ENCODE data around the gene PPFIA1.

Gene PPFIA1

DNA sequence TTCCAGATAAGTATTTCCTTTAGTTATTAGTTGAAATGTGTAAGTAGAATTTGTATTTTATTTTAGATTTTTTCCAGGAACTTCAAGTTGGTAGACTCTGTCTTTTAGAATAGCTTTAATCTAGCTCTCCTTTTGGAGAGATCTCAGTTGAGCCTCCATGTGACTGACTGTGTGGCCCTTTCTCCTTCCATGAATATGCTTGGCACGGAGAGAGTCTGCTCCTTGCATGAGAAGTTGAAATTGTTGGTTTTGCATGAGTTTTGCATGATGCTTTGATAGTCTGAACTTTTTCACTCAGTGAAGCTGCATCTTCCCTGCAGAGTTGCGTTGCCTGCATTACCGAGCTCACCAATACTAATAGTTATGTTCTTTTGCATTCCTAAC is 95.0 kb downstream of the PPFIA1 start:
- Histone ChIP-seq H3K4me3 (ENCODE audit: low read depth in 1 of 2, low read length in 2 of 2) (no peak overlapping the region), H3K27me3 (ENCODE audit: control insufficient read depth in 1 of 2, insufficient read depth in 2 of 2, low read length in 2 of 2) (no peaks in the 10 kb centered on the region), H3K9me3 (ENCODE audit: low read length) (no peaks in the 10 kb centered on the region), H3K9ac (ENCODE audit: low read length) (no peak overlapping the region), H3K27ac (ENCODE audit: low read depth, low read length) (no peak overlapping the region), H3K4me1 (ENCODE audit: insufficient read depth, low read length) (no peaks in the 10 kb centered on the region), H3K36me3 (ENCODE audit: insufficient read depth, low read length) (peaks cover 36% of the 10 kb centered on the region)

DNA sequence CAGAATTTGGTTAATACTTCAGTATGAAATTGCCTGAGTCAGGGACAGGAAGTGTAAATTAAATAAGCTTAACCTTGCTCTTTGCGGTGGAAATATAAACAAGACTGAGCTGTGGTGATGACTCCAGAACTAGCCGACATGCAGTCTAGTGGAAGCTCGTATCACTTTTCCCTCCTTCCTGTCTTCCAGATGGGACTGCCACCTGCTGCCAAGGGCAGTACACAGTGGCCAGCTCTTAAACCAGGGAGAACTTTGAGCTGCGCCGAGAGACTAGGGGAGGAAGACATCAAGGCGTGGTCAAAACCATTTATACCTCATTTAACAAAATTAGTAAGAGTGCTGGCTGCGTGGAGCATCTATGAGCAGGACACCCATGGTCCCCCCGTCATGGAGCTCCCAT is 96.6 kb downstream of the PPFIA1 start:
- H3K4me3 ChIP-seq (ENCODE audit: low read depth in 1 of 2, low read length in 2 of 2): no peak overlapping the region
- peaks cover 27% of the 10 kb centered on the region for H3K36me3 ChIP-seq (ENCODE audit: insufficient read depth, low read length)
- H3K9me3 ChIP-seq (ENCODE audit: low read length): no peaks in the 10 kb centered on the region
- no peak overlapping the region for H3K9ac ChIP-seq (ENCODE audit: low read length)
- no peaks in the 10 kb centered on the region for H3K4me1 ChIP-seq (ENCODE audit: insufficient read depth, low read length)
- no peak overlapping the region for H3K27ac ChIP-seq (ENCODE audit: low read depth, low read length)
- H3K27me3 ChIP-seq (ENCODE audit: control insufficient read depth in 1 of 2, insufficient read depth in 2 of 2, low read length in 2 of 2): no peaks in the 10 kb centered on the region

DNA sequence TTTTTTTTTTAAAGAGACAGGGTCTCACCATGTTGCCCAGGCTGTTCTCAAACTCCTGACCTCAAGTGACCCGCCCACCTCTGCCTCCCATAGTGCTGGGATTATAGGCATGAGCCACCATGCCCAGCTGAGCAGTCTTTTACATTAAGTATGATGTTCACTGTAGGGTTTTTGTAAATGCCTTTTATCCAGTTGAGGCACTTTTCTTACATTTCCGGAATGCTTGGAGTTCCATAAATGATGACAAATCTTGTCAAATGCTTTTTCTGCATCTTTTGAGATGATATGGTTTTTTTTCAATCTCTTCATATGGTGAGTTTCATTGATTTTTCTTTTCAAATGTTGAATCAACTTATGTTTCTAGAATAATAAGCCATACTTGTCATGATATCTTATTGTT is 98.5 kb downstream of the PPFIA1 start:
- Histone ChIP-seq H3K9ac (ENCODE audit: low read length) (no peak overlapping the region), H3K36me3 (ENCODE audit: insufficient read depth, low read length) (peaks cover 39% of the 10 kb centered on the region)

DNA sequence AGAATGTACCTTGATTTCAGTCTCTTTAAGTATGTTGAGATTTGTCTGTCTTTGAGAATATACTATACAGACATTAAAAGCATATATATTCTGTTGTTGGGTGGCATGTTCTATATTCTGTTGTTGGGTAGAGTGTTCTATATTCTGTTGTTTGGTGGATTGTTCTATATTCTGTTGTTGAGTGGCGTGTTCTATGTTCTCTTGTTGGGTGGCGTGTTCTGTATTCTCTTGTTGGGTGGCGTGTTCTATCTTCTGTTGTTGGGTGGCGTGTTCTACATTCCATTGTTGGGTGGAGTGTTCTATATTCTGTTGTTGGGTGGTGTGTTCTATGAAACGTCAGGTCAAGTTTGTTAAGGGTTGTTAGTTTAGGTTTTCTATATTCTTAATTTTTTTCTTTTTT is 100.8 kb downstream of the PPFIA1 start:
- Histone ChIP-seq H3K27ac (ENCODE audit: low read depth, low read length) (no peak overlapping the region), H3K4me3 (ENCODE audit: low read depth in 1 of 2, low read length in 2 of 2) (no peak overlapping the region), H3K4me1 (ENCODE audit: insufficient read depth, low read length) (no peaks in the 10 kb centered on the region), H3K27me3 (ENCODE audit: control insufficient read depth in 1 of 2, insufficient read depth in 2 of 2, low read length in 2 of 2) (no peaks in the 10 kb centered on the region), H3K9ac (ENCODE audit: low read length) (no peak overlapping the region), H3K36me3 (ENCODE audit: insufficient read depth, low read length) (peaks cover 36% of the 10 kb centered on the region), H3K9me3 (ENCODE audit: low read length) (no peaks in the 10 kb centered on the region)

More for the DNA sequence above, 98.5 kb downstream of the PPFIA1 start:
- Histone ChIP-seq H3K4me1 (ENCODE audit: insufficient read depth, low read length) (no peaks in the 10 kb centered on the region), H3K9me3 (ENCODE audit: low read length) (no peaks in the 10 kb centered on the region), H3K27ac (ENCODE audit: low read depth, low read length) (no peak overlapping the region), H3K4me3 (ENCODE audit: low read depth in 1 of 2, low read length in 2 of 2) (no peak overlapping the region), H3K27me3 (ENCODE audit: control insufficient read depth in 1 of 2, insufficient read depth in 2 of 2, low read length in 2 of 2) (no peaks in the 10 kb centered on the region)

DNA sequence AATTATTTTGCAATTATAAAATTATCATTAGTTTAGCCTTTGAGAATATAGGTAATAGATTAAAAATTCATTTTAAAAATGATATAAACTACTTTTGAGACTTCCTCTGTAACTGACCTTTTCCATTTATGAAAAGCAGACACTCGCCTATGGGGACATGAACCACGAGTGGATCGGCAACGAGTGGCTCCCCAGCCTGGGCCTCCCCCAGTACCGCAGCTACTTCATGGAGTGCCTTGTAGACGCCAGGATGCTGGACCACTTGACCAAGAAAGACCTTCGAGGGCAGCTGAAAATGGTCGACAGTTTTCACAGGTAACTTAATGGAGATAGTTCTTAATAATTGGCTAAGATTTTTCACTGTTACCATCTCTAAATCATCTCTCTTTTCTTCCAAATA is 101.6 kb downstream of the PPFIA1 start:
- no peak overlapping the region for H3K9ac ChIP-seq (ENCODE audit: low read length)
- no peak overlapping the region for H3K27ac ChIP-seq (ENCODE audit: low read depth, low read length)
- H3K36me3 ChIP-seq (ENCODE audit: insufficient read depth, low read length): peaks cover 37% of the 10 kb centered on the region
- no peaks in the 10 kb centered on the region for H3K4me1 ChIP-seq (ENCODE audit: insufficient read depth, low read length)
- no peaks in the 10 kb centered on the region for H3K9me3 ChIP-seq (ENCODE audit: low read length)
- H3K27me3 ChIP-seq (ENCODE audit: control insufficient read depth in 1 of 2, insufficient read depth in 2 of 2, low read length in 2 of 2): no peaks in the 10 kb centered on the region
- no peak overlapping the region for H3K4me3 ChIP-seq (ENCODE audit: low read depth in 1 of 2, low read length in 2 of 2)

DNA sequence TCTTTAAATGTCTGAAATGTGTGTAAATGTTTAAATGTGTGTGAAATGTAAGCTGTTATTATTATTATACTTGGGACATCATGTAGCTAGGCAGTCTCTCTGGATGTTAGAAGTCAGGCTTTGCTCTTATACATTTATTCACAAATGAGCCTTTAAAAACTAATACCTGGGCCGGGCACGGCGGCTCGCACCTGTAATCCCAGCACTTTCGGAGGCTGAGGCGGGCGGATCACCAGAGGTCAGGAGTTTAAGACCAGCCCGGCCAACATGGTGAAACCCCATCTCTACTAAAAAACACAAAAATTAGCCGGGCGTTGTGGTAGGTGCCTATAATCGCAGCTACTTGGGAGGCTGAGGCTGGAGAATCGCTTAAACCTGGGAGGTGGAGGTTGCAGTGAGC is 106.1 kb downstream of the PPFIA1 start:
- no peak overlapping the region for H3K9ac ChIP-seq (ENCODE audit: low read length)
- no peak overlapping the region for H3K27ac ChIP-seq (ENCODE audit: low read depth, low read length)
- H3K27me3 ChIP-seq (ENCODE audit: control insufficient read depth in 1 of 2, insufficient read depth in 2 of 2, low read length in 2 of 2): no peaks in the 10 kb centered on the region
- no peak overlapping the region for H3K4me3 ChIP-seq (ENCODE audit: low read depth in 1 of 2, low read length in 2 of 2)
- peaks cover 48% of the 10 kb centered on the region for H3K36me3 ChIP-seq (ENCODE audit: insufficient read depth, low read length)
- H3K4me1 ChIP-seq (ENCODE audit: insufficient read depth, low read length): peaks cover under 1% of the 10 kb centered on the region
- H3K9me3 ChIP-seq (ENCODE audit: low read length): no peaks in the 10 kb centered on the region

DNA sequence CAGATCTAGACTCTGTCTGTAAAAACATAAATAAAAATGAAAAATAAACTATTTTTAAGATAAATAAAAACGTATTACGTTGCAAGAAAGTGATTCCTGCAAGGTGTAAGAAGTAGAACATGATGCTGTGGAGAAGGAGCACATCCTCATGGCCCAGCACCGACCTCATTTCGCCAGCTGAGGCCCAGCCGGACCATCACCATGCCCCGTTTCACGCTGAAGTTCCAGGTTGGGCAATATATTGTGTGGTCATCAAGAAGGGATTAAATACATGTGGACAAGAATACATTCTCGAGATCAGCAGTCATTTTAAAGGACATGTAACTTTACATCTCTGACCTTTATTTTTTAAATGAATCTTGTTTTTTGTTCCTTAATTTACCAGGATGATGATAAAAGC is 107.2 kb downstream of the PPFIA1 start:
- Histone ChIP-seq H3K36me3 (ENCODE audit: insufficient read depth, low read length) (peaks cover 42% of the 10 kb centered on the region), H3K9ac (ENCODE audit: low read length) (no peak overlapping the region), H3K4me3 (ENCODE audit: low read depth in 1 of 2, low read length in 2 of 2) (no peak overlapping the region), H3K9me3 (ENCODE audit: low read length) (no peaks in the 10 kb centered on the region), H3K27me3 (ENCODE audit: control insufficient read depth in 1 of 2, insufficient read depth in 2 of 2, low read length in 2 of 2) (no peaks in the 10 kb centered on the region), H3K4me1 (ENCODE audit: insufficient read depth, low read length) (peaks cover 11% of the 10 kb centered on the region), H3K27ac (ENCODE audit: low read depth, low read length) (no peak overlapping the region)

DNA sequence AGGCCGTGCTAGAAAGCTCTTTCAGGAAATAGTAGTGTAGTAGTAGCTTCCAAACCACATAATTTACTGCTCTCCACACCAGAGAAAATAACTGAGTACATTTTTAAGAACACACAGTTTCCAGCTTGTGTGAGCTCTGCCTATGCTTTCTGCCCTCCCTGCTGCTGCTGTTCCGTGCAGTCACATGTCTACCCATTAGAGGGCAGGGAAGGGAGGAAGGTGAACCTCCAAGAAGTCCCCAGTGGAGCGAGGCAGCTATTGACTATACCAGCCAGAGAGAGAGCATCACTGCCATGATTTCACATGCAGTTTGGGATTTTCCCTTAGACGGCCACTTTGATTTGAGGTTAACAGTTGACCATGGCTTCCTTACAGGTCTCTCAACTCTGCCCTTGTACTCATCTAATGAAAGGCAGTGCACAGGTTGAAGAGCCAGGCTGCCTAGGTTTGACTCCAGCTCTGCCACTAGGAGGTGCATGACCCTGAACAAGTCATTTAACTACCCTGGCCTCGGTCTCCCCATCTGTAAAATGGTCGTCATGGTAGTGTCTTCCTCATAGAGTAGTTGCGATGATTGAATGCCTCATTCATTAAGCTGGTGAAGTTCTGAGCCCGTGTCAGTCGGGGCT is 108.1 kb downstream of the PPFIA1 start:
- Histone ChIP-seq H3K36me3 (ENCODE audit: insufficient read depth, low read length) (peaks cover 34% of the 10 kb centered on the region), H3K27me3 (ENCODE audit: control insufficient read depth in 1 of 2, insufficient read depth in 2 of 2, low read length in 2 of 2) (no peaks in the 10 kb centered on the region), H3K27ac (ENCODE audit: low read depth, low read length) (no peak overlapping the region), H3K4me3 (ENCODE audit: low read depth in 1 of 2, low read length in 2 of 2) (no peak overlapping the region), H3K9me3 (ENCODE audit: low read length) (no peaks in the 10 kb centered on the region), H3K4me1 (ENCODE audit: insufficient read depth, low read length) (peaks cover 17% of the 10 kb centered on the region), H3K9ac (ENCODE audit: low read length) (no peak overlapping the region)

DNA sequence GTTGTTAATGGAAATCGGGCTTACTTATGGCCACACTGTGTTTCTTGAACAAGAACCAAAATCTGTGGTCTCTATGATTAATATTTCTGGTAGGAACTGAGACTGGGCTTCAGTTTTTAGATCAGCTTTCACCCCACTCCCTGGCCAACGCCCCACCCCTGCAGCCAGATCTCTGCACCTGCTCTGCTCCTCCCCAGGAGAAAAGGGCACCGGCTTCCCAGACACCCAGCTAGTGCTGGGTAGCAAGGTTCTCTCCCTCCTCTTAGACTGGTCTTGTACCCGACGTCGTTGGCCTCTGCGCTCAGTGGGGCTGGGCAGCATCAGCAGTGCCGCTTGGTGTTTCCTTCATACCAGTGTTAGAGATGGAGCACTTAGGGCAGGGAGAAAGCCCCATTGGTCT is 110.9 kb downstream of the PPFIA1 start:
- Histone ChIP-seq H3K4me1 (ENCODE audit: insufficient read depth, low read length) (peaks cover 26% of the 10 kb centered on the region), H3K27me3 (ENCODE audit: control insufficient read depth in 1 of 2, insufficient read depth in 2 of 2, low read length in 2 of 2) (no peaks in the 10 kb centered on the region), H3K9me3 (ENCODE audit: low read length) (no peaks in the 10 kb centered on the region), H3K4me3 (ENCODE audit: low read depth in 1 of 2, low read length in 2 of 2) (no peak overlapping the region), H3K36me3 (ENCODE audit: insufficient read depth, low read length) (peaks cover 27% of the 10 kb centered on the region), H3K9ac (ENCODE audit: low read length) (no peak overlapping the region), H3K27ac (ENCODE audit: low read depth, low read length) (no peak overlapping the region)

DNA sequence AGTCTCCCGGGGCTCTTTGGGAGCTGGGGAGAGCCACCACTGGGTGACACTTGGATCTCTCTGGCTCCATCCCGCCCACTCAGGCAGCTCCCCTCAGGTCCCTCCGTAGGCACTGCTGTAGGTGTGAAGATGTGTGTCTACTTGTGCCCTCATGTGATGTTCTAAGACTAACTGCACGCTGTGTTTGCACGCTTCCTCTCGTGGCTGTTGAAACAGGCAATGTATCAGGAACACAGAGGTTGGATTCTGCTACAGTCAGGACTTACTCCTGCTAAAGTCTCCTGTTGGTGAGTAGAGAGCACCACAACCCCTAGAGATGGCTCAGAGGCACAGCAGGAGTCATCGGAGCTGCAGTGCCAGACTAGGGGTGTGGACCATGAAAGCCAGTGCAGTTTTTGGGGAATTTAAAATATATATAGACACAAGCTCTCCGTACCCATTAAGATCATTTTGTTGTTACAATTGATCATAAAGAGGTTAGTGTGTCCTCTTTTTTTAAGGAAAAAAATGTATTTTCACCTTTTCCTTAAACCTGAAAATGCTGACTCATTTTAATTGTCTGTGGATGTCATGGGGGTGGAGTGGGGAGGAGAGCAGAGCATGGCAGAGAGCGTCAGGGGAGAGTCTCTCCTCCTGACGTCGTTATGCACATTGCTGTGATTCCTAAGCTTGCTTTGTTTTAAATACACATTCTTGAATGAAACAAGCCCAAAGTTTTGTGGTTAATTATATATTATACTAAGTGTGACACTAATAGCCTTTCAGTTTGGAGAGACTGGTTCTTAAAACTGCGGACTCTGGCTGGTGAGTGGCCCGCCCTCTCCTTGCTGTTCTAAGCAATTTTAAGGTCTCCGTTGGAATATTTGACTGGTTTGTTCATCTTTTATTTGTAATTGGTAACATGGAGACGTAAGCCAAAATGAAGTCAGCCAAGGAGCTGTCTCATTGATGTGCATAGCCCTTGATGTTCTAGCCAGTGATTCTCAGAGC is 111.7 kb downstream of the PPFIA1 start:
- no peaks in the 10 kb centered on the region for H3K9me3 ChIP-seq (ENCODE audit: low read length)
- H3K36me3 ChIP-seq (ENCODE audit: insufficient read depth, low read length): peaks cover 25% of the 10 kb centered on the region
- no peak overlapping the region for H3K9ac ChIP-seq (ENCODE audit: low read length)
- H3K27me3 ChIP-seq (ENCODE audit: control insufficient read depth in 1 of 2, insufficient read depth in 2 of 2, low read length in 2 of 2): no peaks in the 10 kb centered on the region
- no peak overlapping the region for H3K4me3 ChIP-seq (ENCODE audit: low read depth in 1 of 2, low read length in 2 of 2)
- H3K4me1 ChIP-seq (ENCODE audit: insufficient read depth, low read length): peaks cover 26% of the 10 kb centered on the region
- H3K27ac ChIP-seq (ENCODE audit: low read depth, low read length): peak overlapping the region; percentile 50

DNA sequence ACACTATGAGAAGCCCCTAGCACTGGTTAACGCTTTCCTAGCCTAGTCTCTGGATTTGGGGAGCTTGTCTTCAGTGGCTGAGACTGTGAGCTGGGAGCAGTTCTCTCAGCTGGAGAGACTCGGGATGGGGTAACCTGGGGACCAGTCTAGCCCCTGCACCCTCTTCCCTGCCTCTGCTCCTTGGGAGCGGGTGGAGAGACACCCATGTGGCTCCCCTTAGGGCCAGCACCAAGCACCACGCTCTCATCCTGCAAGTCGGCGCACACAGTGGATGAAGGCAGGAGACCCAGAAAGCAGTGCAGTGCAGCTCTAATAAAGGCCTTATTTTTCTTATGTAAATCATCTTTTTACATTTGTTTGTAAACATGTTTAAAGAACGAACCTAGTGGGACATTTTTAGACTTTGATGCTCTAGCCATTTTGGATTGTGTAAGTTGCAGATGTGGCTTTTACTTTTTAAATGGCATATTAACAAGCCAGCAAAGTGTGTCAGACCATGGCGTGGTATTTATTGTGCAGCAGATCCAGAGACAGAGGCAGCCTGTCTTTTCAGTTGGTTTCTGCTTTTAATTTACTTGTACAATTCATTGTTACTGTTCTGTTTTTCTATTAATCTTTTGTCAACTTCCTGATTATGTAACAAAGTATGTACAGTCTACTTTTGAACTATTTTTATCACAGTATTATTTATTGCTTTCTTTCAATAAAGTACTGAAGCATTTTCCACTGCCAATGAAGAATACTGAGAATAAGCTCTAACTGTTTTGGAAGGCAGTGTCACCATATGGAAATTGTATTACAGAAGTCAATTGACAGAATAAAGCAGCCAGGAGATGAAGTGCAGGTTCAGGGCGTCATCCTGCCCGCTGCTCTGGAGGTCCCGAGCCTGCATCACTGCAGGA is 113.4 kb downstream of the PPFIA1 start:
- Histone ChIP-seq H3K9ac (ENCODE audit: low read length) (no peak overlapping the region), H3K9me3 (ENCODE audit: low read length) (no peaks in the 10 kb centered on the region), H3K36me3 (ENCODE audit: insufficient read depth, low read length) (peaks cover 10% of the 10 kb centered on the region), H3K4me1 (ENCODE audit: insufficient read depth, low read length) (peaks cover 26% of the 10 kb centered on the region), H3K27me3 (ENCODE audit: control insufficient read depth in 1 of 2, insufficient read depth in 2 of 2, low read length in 2 of 2) (no peaks in the 10 kb centered on the region), H3K27ac (ENCODE audit: low read depth, low read length) (no peak overlapping the region), H3K4me3 (ENCODE audit: low read depth in 1 of 2, low read length in 2 of 2) (no peak overlapping the region)
